ENCODE results near the gene NEUROD1.

The NEUROD1 gene

DNA sequence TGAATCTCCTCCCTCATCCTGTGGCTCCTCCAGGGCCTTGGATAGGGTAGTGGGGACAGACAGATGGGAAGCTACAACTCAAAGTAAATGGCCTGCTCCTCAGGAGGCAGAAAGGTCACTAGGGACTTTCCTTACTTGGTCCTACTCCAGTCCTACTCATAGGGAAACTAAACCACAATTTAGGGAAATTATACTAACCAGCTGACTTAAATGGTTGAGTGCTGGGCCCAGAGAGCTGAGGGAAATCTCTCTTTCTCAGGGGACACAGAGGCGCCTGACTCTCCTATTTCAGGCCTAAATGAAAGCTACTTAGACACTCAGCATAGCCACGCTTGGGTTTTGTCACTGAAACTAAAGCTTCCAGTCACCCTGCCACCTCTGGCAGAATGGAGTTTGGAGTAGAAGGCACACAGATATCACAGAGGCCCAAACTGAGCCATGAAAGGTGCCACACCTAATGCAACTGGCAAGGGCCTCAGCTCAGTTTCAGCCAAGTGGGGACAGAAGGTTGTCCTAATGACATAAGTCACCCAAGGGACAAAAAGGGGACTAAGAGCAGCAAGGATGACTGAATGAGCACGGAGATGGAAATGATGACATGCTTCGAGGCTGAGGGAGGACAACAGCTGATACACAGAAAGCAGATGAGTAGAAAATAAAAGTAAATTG is 47.5 kb downstream of the NEUROD1 start:
- no peak for DNase-seq

DNA sequence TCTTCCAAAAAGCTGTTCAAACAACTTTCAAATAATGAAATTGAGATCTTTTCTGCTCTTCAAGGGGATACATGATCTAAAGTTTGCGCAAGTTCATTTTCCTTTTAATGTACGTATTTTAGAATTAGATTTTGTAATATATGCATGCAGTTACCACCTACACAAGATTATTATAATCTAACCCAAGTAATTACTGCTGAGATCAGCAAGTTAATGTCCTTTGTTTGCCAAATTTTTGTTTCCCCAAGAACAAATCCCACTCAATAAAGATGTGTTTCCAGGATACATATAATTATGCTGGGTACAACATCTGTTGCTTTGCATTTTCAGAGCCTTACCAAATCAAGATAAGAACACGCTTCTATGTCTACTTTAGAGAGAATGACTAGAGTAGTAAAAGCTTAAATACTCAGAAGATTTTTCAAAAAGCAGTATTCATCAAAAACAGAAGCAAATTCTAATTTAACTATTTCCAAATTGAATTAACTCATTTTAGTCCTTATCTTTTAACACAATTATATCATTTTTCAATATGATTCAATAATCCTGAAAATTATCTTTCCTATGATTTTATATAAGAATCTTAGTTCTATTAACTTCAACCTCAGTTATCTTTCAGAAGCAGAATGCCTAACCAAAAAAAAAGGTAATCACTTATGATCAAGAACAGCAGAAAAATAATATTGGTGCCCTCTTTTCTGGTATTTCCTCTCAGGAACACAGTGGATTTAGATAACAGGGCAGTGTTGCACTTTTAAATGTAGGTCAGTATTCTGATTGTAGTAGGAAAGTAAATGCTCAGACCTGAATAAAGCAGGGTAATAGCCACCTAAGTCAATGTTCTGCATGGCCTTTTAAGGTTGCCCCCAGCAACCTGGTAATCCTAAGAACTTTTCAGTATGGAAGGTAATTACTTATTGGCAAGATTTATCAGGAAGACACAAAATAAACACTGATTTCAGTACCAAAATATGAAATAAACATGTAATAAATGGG is 51.4 kb downstream of the NEUROD1 start:
- DNase-seq = no peak

DNA sequence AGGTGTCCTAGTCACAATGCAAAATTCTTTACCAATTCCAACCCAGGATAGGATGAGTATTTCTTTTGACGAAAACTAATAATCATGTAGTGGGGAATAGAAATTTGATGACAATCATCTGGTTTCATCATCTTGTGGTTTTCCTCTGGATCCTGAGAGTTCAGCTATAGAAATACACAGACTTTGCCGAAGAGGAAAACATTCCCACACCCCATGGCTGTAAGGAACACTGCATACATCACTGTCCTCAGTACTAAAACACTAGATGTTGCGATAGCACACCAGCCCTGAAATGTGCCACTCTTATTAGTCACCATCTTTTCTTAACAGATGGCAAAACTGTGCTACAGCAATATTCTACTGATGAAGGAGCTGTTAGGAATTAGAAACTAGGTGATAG is 52.8 kb downstream of the NEUROD1 start:
- no peak for DNase-seq

DNA sequence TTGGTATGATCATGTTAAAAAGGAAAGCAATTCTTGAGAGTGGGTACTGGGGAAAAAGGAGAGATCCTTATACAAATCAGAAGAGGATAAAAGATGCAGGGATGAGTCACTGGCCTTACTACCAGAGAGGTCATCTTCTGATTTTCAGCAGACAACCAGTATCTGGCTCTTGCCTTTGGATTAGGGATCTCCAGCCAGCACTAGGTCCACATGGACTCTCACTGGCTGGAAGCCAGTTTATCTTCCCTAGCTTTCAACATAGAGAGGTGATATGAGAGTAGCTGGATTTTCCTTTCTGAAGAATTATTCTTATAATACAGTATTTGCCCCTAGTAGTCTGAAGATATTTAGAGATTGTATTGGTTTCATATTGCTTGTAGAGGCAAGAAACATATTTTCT is 53.6 kb downstream of the NEUROD1 start:
- DNase-seq = no peak

All from activated naive CD4-positive, alpha-beta T cell treated with Interleukin-2 at 50 U/mL for 16 hours (primary cell).